GM23248 (cell line): ENCODE measurements around the gene LCNL1. TPM values are rescaled to one million over a fixed set of nuclear protein-coding genes. Genes with fewer than 3 reads are reported as not detected.

ENCODE experiments used
- DNase-seq: peaks from one replicate; pipeline ENCODE4 v3.0.0-alpha.2; 2015
- H2AFZ ChIP-seq: fragments of 200-600 bp; sonication (generic); 2 replicates; pipeline ENCODE4 v1.6.1; 2016; ENCODE audit warnings: antibody characterized with exemption
- H3F3A ChIP-seq: fragments of 200-600 bp; sonication (generic); 2 replicates; pipeline ENCODE4 v1.6.1; 2016; ENCODE audit warnings: mild to moderate bottlenecking, antibody characterized with exemption, mixed run types; ENCODE audit not compliant: insufficient read depth
- H3K27ac ChIP-seq: fragments of 200-600 bp; sonication (generic); 2 replicates; pipeline ENCODE4 v1.5.1; 2016; ENCODE audit warnings: mild to moderate bottlenecking
- H3K27me3 ChIP-seq: fragments of 200-600 bp; sonication (generic); replicated peaks from 2 replicates; pipeline ENCODE4 v1.6.1; 2016; ENCODE audit warnings: mild to moderate bottlenecking; ENCODE audit not compliant: insufficient read depth
- H3K36me3 ChIP-seq: fragments of 200-600 bp; sonication (generic); 2 replicates; pipeline ENCODE4 v1.6.1; 2016; ENCODE audit warnings: low read depth, mild to moderate bottlenecking
- H3K4me1 ChIP-seq: fragments of 200-600 bp; sonication (generic); 2 replicates; pipeline ENCODE4 v1.6.1; 2016; ENCODE audit warnings: mild to moderate bottlenecking; ENCODE audit not compliant: insufficient read depth
- H3K4me2 ChIP-seq: fragments of 200-600 bp; sonication (generic); one replicate; pipeline ENCODE4 v1.6.1; 2016; ENCODE audit warnings: mild to moderate bottlenecking; ENCODE audit not compliant: unreplicated experiment
- H3K4me3 ChIP-seq: fragments of 200-600 bp; sonication (generic); 2 replicates; pipeline ENCODE4 v1.5.1; 2016; ENCODE audit warnings: mild to moderate bottlenecking
- H3K79me2 ChIP-seq: fragments of 200-600 bp; sonication (generic); 2 replicates; pipeline ENCODE4 v1.6.1; 2016; ENCODE audit warnings: mild to moderate bottlenecking; ENCODE audit not compliant: insufficient read depth
- H3K9ac ChIP-seq: fragments of 200-600 bp; sonication (generic); 2 replicates; pipeline ENCODE4 v1.6.1; 2016; ENCODE audit warnings: mild to moderate bottlenecking
- H3K9me2 ChIP-seq: fragments of 200-600 bp; sonication (generic); 2 replicates; pipeline ENCODE4 v1.6.1; 2016; ENCODE audit warnings: mixed run types, mild to moderate bottlenecking, moderate library complexity; ENCODE audit not compliant: insufficient read depth
- H3K9me3 ChIP-seq: fragments of 200-600 bp; sonication (generic); one replicate; pipeline ENCODE4 v1.6.1; 2017; ENCODE audit warnings: low read depth
- H4K20me1 ChIP-seq: fragments of 200-600 bp; sonication (generic); 2 replicates; pipeline ENCODE4 v1.6.0; 2016; ENCODE audit not compliant: insufficient read depth
- EZH2 ChIP-seq: fragments of 200-600 bp; sonication (generic); IDR thresholded peaks from 2 replicates; pipeline ENCODE4 v1.6.1; 2018; ENCODE audit warnings: antibody characterized with exemption, mild to moderate bottlenecking; ENCODE audit not compliant: insufficient read depth, poor library complexity, severe bottlenecking
- EZH2phosphoT487 ChIP-seq: fragments of 200-600 bp; sonication (generic); IDR thresholded peaks from 2 replicates; pipeline ENCODE4 v1.6.1; 2018; ENCODE audit warnings: antibody characterized with exemption, moderate library complexity, mild to moderate bottlenecking, low read depth; ENCODE audit not compliant: insufficient read depth
- WGBS, 2 experiments: methylation state at CpG; one replicate each; pipeline ENCODE4 v1.1.6; 2015 to 2017; ENCODE audit warnings: low lambda C conversion rate in 2 of 2, low coverage in 1 of 2; ENCODE audit errors: missing lambda C conversion rate in 2 of 2; 5-methylcytosine and 5-hydroxymethylcytosine counted together
- in situ Hi-C: fragments of 300-500 bp; cut with MboI; formaldehyde crosslinking; loops from 2 replicates; pipeline ENCODE4 v1.15.0; 2020
- polyA plus RNA-seq: library from polyadenylated mRNA; unstranded; fragments of >200 nt; fragmentation: Nextera tagmentation; extraction: Ambion mirVana; gene quantifications from 2 replicates; pipeline ENCODE4 v1.2.1, GENCODE V29; 2016
- total RNA-seq: library from RNA; depleted of rRNA; stranded (reverse); fragments of >200 nt; shearing (Covaris generic); gene quantifications from 2 replicates; pipeline ENCODE4 v1.2.3, GENCODE V29; 2014

LCNL1 gene
- total and polyA plus RNA-seq, 2 experiments from 2014 or later: not detected

- Histone ChIP-seq H3K9me3 (no peaks in the 10 kb centered on the region), H3K9me2 (no peaks in the 10 kb centered on the region), H3K4me1 (no peaks in the 10 kb centered on the region), H3K27ac (no peak overlapping the region), H2AFZ (no peak overlapping the region), H3K9ac (no peak overlapping the region), H3K36me3 (no peaks in the 10 kb centered on the region), H3F3A (no peaks in the 10 kb centered on the region), H3K4me3 (no peak overlapping the region), H3K27me3 (no peaks in the 10 kb centered on the region), H3K79me2 (no peaks in the 10 kb centered on the region), H3K4me2 (no peak overlapping the region), H4K20me1 (no peaks in the 10 kb centered on the region)
- 73 to 85% methylated on average over 4 to 5 of the region's 5 CpGs for WGBS, 2 experiments
- in situ Hi-C loops: no loop called here
- no peak for TF ChIP-seq EZH2
- no peak for TF ChIP-seq EZH2phosphoT487
- no peak for DNase-seq
These were observed 13.0 kb upstream of the LCNL1 start for GRCh38 chr9:136969774-136970173.

GRCh38 chr9:136970361-136970760 is 12.4 kb upstream of the LCNL1 start:
- no peak overlapping the region for H3K4me2 ChIP-seq
- no peaks in the 10 kb centered on the region for H3K27me3 ChIP-seq
- H2AFZ ChIP-seq: no peak overlapping the region
- H3K79me2 ChIP-seq: no peaks in the 10 kb centered on the region
- H3K9ac ChIP-seq: no peak overlapping the region
- in situ Hi-C loops: no loop called here
- no peaks in the 10 kb centered on the region for H3F3A ChIP-seq
- no peaks in the 10 kb centered on the region for H4K20me1 ChIP-seq
- no peak overlapping the region for H3K27ac ChIP-seq
- TF ChIP-seq EZH2phosphoT487: no peak
- TF ChIP-seq EZH2: no peak
- no peaks in the 10 kb centered on the region for H3K9me3 ChIP-seq
- 73 to 81% methylated on average over 5 to 11 of the region's 11 CpGs for WGBS, 2 experiments
- no peaks in the 10 kb centered on the region for H3K4me1 ChIP-seq
- H3K4me3 ChIP-seq: no peak overlapping the region
- H3K9me2 ChIP-seq: no peaks in the 10 kb centered on the region
- DNase-seq: no peak
- H3K36me3 ChIP-seq: no peaks in the 10 kb centered on the region

- TF ChIP-seq EZH2 (no peak), EZH2phosphoT487 (no peak)
- H3K79me2 ChIP-seq: no peaks in the 10 kb centered on the region
- H3K27ac ChIP-seq: no peak overlapping the region
- H3K4me2 ChIP-seq: no peak overlapping the region
- no peaks in the 10 kb centered on the region for H3K36me3 ChIP-seq
- WGBS, 2 experiments: 51 to 64% methylated on average over 14 of the region's 14 CpGs
- no peaks in the 10 kb centered on the region for H3K9me2 ChIP-seq
- no peak for DNase-seq
- in situ Hi-C loops: no loop called here
- no peaks in the 10 kb centered on the region for H3K9me3 ChIP-seq
- no peaks in the 10 kb centered on the region for H3F3A ChIP-seq
- H2AFZ ChIP-seq: no peak overlapping the region
- no peak overlapping the region for H3K9ac ChIP-seq
- no peak overlapping the region for H3K4me3 ChIP-seq
- H3K4me1 ChIP-seq: no peaks in the 10 kb centered on the region
- no peaks in the 10 kb centered on the region for H4K20me1 ChIP-seq
- H3K27me3 ChIP-seq: no peaks in the 10 kb centered on the region
These were observed 11.0 kb upstream of the LCNL1 start for GRCh38 chr9:136971746-136972145.

GRCh38 chr9:136972335-136972734 is 10.5 kb upstream of the LCNL1 start:
- Histone ChIP-seq H3K9me3 (no peaks in the 10 kb centered on the region), H2AFZ (no peak overlapping the region), H3K36me3 (no peaks in the 10 kb centered on the region), H4K20me1 (no peaks in the 10 kb centered on the region), H3K27me3 (no peaks in the 10 kb centered on the region), H3K9ac (no peak overlapping the region), H3F3A (no peaks in the 10 kb centered on the region), H3K4me3 (no peak overlapping the region), H3K9me2 (no peaks in the 10 kb centered on the region), H3K79me2 (no peaks in the 10 kb centered on the region), H3K4me2 (no peak overlapping the region), H3K27ac (no peak overlapping the region), H3K4me1 (no peaks in the 10 kb centered on the region)
- no peak for TF ChIP-seq EZH2
- TF ChIP-seq EZH2phosphoT487: no peak
- no peak for DNase-seq
- in situ Hi-C loops: no loop called here
- 53 to 62% methylated on average over 7 to 11 of the region's 11 CpGs for WGBS, 2 experiments

- H3K27ac ChIP-seq: no peak overlapping the region
- H3K9me3 ChIP-seq: no peaks in the 10 kb centered on the region
- H3F3A ChIP-seq: no peaks in the 10 kb centered on the region
- H3K4me3 ChIP-seq: no peak overlapping the region
- DNase-seq: no peak
- H3K9ac ChIP-seq: no peak overlapping the region
- H4K20me1 ChIP-seq: no peaks in the 10 kb centered on the region
- WGBS, 2 experiments: 44% methylated on average over 12 to 13 of the region's 13 CpGs
- no peaks in the 10 kb centered on the region for H3K4me1 ChIP-seq
- no peaks in the 10 kb centered on the region for H3K9me2 ChIP-seq
- TF ChIP-seq EZH2phosphoT487 (no peak), EZH2 (no peak)
- H2AFZ ChIP-seq: no peak overlapping the region
- H3K27me3 ChIP-seq: no peaks in the 10 kb centered on the region
- in situ Hi-C loops: no loop called here
- no peaks in the 10 kb centered on the region for H3K36me3 ChIP-seq
- H3K79me2 ChIP-seq: no peaks in the 10 kb centered on the region
- no peak overlapping the region for H3K4me2 ChIP-seq
These were observed 10.1 kb upstream of the LCNL1 start for GRCh38 chr9:136972743-136973142.
